Measurements from ENCODE around the gene FUS.

The FUS gene

DNA sequence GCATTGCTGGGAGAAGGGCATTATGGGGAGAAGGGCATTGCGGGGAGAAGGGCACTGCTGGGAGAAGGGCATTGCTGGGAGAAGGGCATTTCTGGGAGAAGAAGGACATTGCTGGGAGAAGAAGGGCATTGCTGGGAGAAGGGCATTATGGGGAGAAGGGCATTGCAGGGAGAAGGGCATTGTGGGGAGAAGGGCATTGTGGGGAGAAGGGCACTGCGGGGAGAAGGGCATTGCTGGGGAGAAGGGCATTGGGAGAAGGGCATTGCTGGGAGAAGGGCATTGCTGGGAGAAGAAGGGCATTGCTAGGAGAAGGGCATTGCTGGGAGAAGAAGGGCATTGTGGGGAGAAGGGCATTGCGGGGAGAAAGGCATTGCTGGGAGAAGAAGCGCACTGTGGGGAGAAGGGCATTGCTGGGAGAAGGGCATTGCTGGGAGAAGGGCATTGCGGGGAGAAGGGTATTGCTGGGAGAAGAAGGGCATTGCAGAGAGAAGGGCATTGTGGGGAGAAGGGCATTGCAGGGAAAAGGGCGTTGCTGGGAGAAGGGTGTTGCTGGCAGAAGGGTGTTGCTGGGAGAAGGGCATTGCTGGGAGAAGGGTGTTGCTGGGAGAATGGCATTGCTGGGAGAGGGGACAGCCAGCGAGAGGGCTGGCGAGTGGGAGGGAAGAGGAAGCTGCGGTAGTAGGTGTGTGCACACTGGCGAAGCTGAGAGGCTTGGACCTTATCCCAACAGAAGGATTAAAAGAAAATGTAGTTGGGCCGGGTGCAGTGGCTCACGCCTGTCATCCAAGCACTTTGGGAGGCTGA is 41.6 kb downstream of the FUS start:
- no peak for DNase-seq (ENCODE audit: low read depth)
- TF ChIP-seq, protein P1, sequence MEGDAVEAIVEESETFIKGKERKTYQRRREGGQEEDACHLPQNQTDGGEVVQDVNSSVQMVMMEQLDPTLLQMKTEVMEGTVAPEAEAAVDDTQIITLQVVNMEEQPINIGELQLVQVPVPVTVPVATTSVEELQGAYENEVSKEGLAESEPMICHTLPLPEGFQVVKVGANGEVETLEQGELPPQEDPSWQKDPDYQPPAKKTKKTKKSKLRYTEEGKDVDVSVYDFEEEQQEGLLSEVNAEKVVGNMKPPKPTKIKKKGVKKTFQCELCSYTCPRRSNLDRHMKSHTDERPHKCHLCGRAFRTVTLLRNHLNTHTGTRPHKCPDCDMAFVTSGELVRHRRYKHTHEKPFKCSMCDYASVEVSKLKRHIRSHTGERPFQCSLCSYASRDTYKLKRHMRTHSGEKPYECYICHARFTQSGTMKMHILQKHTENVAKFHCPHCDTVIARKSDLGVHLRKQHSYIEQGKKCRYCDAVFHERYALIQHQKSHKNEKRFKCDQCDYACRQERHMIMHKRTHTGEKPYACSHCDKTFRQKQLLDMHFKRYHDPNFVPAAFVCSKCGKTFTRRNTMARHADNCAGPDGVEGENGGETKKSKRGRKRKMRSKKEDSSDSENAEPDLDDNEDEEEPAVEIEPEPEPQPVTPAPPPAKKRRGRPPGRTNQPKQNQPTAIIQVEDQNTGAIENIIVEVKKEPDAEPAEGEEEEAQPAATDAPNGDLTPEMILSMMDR (IDR thresholded peaks at IDR 0.05; ENCODE audit: low read depth, low read length, missing control alignments): no peak
- no peak overlapping the region for H3K4me3 ChIP-seq (ENCODE audit: low read depth, low read length)

DNA sequence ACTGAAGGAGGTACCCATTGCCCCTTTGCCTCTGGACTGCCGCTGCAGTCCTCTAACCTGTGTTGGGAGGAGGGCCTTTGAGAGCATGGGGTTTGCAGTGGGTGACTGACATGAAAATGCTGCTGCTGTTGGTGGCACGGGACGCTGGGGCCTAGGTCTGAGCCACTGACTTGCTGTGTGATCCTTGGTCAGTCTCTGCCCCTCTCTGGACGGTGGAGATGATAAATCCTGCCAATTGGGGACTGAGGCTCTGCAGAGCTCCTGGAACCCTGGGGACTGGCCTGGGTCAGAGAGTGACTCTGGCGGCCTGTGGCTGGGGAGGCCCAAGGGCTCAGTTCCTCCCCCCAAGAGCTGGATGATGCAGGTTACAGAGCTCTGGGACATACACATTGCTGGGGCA is 43.1 kb downstream of the FUS start:
- no peak overlapping the region for H3K4me3 ChIP-seq (ENCODE audit: low read depth, low read length)
- no peak for DNase-seq (ENCODE audit: low read depth)
- TF ChIP-seq, protein P1 (IDR thresholded peaks at IDR 0.05; ENCODE audit: low read depth, low read length, missing control alignments): no peak

DNA sequence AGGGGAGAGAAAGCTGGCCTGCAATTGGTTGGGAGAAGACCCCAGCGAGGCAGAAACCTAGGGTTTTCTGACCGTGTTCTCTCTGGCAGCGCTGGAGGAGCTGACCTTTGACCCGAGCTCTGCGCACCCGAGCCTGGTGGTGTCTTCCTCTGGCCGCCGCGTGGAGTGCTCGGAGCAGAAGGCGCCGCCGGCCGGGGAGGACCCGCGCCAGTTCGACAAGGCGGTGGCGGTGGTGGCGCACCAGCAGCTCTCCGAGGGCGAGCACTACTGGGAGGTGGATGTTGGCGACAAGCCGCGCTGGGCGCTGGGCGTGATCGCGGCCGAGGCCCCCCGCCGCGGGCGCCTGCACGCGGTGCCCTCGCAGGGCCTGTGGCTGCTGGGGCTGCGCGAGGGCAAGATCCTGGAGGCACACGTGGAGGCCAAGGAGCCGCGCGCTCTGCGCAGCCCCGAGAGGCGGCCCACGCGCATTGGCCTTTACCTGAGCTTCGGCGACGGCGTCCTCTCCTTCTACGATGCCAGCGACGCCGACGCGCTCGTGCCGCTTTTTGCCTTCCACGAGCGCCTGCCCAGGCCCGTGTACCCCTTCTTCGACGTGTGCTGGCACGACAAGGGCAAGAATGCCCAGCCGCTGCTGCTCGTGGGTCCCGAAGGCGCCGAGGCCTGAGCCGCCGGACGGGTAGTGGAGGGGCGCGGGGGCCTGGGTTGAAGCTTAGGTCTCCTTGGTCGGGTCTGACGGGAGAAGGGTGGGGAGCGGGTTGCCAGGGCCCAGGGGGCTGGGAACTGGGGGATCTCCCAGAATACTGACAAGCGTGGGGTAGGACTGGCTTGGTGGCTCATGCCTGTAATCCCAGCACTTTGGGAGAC is 44.4 kb downstream of the FUS start:
- no peak overlapping the region for H3K4me3 ChIP-seq (ENCODE audit: low read depth, low read length)
- no peak for DNase-seq (ENCODE audit: low read depth)
- TF ChIP-seq, protein P1 (IDR thresholded peaks at IDR 0.05; ENCODE audit: low read depth, low read length, missing control alignments): no peak

DNA sequence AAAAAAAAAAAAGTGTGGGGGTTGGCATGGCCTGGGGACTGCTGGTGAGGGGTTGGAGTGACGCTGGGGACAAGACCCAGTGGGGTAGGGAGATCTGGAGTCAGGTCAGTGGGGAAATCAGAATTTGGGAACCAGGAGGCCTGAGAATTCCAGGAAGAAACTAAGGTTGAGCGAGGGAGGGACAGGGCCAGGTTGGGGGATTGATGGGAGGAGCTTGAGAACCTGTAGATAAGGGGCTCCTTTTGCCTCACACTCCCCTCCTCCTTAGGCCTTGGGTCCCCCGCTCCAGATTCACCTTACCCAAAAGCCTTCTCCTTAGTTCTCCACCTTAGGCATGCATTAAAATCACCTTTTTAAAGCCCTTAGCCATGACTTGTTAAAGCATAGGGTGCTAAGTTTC is 45.3 kb downstream of the FUS start:
- no peak overlapping the region for H3K4me3 ChIP-seq (ENCODE audit: low read depth, low read length)
- DNase-seq (ENCODE audit: low read depth): no peak
- TF ChIP-seq, protein P1 (IDR thresholded peaks at IDR 0.05; ENCODE audit: low read depth, low read length, missing control alignments): no peak

DNA sequence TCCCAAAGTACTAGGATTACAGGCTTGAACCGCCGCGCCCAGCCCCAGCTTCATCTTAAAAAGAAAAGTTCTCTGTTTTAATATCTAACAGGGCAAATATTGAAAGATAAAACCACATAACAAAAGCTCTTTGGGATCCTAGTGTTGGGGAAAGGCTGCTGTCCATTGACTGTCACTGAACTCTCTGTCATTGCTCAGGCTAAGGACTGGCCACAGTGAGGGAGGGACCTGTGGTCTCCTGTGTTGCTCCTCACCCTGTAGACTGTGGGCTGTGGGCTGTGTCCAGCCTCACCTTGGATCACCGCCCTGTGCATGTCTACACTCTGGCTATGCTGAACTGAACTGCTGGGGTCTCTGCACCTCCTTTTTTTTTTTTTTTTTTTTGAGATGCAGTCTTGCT is 48.3 kb downstream of the FUS start:
- no peak overlapping the region for H3K4me3 ChIP-seq (ENCODE audit: low read depth, low read length)
- TF ChIP-seq, protein P1 (IDR thresholded peaks at IDR 0.05; ENCODE audit: low read depth, low read length, missing control alignments): no peak
- no peak for DNase-seq (ENCODE audit: low read depth)

DNA sequence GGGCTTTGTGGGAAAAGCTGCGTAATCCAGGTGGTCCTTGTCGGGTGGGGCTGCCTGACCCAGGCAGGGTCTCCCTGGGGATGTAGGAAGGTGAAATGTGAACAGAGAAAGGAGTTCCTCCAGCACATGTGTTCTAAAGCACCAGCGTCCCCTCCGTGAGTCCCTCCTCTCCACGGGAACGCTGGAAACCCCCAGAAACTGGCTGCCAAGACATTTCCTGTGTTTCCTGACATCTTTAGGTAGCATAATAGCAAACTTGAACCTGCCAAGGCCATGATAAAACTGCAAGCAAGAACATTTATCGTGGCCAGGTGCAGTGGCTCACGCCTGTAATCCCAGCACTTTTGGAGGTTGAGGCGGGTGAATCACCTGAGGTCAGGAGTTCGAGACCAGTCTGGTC is 49.6 kb downstream of the FUS start:
- H3K4me3 ChIP-seq (ENCODE audit: low read depth, low read length): no peak overlapping the region
- no peak for DNase-seq (ENCODE audit: low read depth)
- TF ChIP-seq, protein P1 (IDR thresholded peaks at IDR 0.05; ENCODE audit: low read depth, low read length, missing control alignments): no peak

Measured in GM12864 (cell line).